Epithelial cell of esophagus (primary cell): ENCODE data around the gene SH2D4B.
A peak's percentile ranks its signal among the peaks of the same experiment; 100 is the strongest.

Experiments
- DNase-seq: peaks from one replicate; pipeline ENCODE4 v3.0.0; 2010; ENCODE audit warnings: low read depth
- H3K4me3 ChIP-seq: 2 replicates; pipeline ENCODE4 v1.5.1; 2011; ENCODE audit warnings: mild to moderate bottlenecking, low read length, control low read depth
- TF ChIP-seq, protein P1 (sequence below): IDR thresholded peaks from 2 replicates; pipeline ENCODE4 v1.5.1; 2011; ENCODE audit warnings: low read depth, mild to moderate bottlenecking, low read length, control low read depth, inconsistent platforms; ENCODE audit not compliant: insufficient read depth; ENCODE audit errors: missing control alignments

Gene SH2D4B

DNA sequence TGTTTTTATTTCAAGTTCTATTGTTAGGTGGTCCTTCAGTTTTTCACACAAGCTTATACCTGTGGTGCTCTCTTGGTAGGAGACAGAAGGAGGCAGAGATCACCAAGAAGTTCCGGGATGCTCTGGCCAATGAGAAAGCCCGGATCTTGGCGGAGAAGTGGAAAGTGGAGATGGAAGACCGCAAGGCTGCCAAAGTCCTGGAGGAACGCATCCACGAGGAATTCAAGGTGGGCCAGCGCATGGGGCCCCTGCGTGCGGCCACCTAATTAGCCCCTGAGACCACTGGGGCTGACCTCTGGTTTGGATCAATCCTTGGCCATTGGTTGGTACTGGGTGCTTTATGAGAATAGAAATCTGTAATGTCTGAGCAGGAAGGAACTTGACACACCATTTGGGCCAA is 33.6 kb downstream of the SH2D4B start:
- TF ChIP-seq, protein P1, sequence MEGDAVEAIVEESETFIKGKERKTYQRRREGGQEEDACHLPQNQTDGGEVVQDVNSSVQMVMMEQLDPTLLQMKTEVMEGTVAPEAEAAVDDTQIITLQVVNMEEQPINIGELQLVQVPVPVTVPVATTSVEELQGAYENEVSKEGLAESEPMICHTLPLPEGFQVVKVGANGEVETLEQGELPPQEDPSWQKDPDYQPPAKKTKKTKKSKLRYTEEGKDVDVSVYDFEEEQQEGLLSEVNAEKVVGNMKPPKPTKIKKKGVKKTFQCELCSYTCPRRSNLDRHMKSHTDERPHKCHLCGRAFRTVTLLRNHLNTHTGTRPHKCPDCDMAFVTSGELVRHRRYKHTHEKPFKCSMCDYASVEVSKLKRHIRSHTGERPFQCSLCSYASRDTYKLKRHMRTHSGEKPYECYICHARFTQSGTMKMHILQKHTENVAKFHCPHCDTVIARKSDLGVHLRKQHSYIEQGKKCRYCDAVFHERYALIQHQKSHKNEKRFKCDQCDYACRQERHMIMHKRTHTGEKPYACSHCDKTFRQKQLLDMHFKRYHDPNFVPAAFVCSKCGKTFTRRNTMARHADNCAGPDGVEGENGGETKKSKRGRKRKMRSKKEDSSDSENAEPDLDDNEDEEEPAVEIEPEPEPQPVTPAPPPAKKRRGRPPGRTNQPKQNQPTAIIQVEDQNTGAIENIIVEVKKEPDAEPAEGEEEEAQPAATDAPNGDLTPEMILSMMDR, result no peak
- H3K4me3 ChIP-seq, result no peak overlapping the region
- no peak for DNase-seq

DNA sequence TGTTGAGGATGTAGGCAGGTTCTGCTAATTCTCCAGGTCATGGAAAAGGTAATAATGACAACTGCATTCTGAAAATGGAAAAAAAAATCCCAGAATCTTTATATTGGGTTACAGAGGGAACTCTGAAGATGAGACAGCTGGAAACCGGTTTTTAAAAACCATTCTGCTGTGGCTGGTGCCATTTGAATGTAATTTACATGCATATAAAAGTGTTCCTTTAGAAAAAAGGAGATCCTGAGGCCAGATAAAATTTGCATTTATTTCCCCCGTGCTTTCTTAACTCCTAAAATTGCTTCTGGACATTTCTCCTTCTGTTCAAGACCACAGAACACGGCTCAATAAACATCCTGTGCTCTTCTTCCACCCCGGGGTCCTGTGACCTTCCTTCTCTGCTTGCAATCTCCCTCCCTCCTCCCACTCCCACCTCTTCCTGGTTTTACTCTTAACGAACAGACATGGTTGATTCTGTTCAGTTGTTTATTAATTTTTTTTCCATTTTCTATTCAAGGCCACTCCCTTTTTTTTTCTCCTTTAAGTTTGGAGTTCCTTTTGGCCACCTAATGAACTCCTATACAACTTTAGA is 41.6 kb downstream of the SH2D4B start:
- TF ChIP-seq, protein P1, result no peak
- no peak for DNase-seq
- no peak overlapping the region for H3K4me3 ChIP-seq

DNA sequence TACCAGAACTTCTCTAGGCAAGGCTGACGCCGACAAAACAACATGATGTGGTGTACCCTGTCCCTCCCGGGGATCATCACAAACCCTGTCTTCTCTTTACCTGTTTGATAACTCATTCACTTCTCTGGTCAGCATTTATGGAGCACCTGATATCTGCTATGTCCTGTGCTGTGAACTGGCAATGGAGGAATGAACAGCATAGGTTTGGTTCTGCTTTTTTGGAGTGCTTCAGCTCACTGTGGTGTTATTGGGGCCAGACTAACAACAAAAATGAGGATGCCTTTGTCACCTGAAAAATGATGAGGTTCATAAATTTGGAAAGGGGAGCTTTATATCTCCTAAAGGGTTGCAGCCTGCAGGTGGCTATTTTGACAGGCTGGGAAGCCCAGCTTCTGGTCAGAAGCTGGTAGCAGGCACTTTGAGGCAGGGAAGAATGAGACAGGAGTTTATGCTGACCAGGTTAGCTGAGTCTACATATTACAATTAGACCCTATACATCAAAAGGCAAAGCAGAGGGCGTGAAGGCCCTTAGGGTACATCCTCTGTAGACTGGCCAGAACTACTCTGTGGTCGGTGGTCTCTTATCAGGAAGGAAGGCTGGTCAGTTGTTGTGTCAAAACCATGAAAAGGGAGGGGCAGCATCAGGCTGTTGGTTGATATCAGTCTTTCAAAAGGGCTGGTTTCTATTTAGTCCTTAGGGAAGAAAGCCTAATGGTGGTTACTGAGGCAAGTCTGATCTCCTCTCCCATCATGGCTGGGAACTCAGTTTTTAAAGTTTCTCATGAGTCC is 42.3 kb downstream of the SH2D4B start:
- TF ChIP-seq, protein P1, result no peak
- H3K4me3 ChIP-seq, result no peak overlapping the region
- DNase-seq, result no peak

DNA sequence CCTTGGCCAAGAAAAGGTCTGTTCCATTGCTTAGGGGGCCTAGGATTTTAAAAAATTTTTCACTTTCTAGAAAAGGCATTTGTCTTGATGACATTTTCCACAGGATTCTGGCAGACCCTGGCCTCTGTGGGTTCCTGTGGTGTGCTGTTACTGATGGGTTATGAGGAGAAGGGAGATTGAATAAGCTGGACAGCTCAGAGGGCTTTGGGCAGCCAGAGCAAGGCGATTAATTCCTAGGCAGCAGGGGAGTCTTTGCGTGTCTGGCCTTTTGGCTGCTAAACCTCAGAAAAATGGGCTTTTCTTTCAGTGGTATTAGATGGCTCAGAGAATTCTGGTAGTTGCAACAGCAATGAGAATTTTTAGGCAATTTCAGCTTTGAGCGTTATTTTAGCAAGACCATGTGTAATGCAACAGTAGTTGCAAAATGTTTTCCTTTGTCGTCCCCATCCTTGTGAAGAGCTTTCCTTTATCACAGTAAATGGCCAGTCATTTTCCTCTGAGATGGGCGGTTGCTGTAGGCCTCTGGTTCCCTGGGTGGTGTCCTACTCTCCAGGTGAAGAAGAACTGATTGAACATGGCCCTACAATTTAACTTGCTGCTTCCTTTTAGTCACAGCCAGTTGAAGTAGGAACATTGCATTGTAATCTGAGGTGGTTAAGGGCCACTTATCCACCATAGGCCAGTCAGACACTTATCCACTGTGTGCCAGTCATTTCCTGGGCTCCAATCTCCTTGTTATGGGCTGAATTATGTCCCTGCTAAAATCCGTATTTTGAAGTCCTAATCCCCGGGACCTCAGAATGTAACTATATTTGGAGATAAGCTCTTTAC is 43.2 kb downstream of the SH2D4B start:
- DNase-seq, result no peak
- H3K4me3 ChIP-seq, result no peak overlapping the region
- TF ChIP-seq, protein P1, result no peak

DNA sequence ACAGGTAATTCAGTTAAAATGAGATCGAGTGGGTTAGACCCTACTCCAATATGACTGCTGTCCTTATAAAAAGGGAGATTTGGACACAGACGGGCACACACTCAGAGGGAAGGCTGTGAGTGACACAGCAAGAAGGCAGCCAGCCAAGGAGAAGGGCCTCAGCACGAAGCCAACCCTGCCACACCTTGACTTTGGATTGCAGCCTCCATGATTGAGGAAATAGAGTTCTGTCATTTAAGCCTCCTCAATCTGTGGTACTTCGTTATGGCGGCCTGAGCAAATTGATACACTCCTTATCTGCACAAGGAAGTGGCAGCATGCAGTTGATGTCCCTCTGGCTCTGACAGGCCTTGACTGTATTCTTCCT is 43.8 kb downstream of the SH2D4B start:
- TF ChIP-seq, protein P1, result no peak
- peak; percentile 14 for DNase-seq
- H3K4me3 ChIP-seq, result no peak overlapping the region

DNA sequence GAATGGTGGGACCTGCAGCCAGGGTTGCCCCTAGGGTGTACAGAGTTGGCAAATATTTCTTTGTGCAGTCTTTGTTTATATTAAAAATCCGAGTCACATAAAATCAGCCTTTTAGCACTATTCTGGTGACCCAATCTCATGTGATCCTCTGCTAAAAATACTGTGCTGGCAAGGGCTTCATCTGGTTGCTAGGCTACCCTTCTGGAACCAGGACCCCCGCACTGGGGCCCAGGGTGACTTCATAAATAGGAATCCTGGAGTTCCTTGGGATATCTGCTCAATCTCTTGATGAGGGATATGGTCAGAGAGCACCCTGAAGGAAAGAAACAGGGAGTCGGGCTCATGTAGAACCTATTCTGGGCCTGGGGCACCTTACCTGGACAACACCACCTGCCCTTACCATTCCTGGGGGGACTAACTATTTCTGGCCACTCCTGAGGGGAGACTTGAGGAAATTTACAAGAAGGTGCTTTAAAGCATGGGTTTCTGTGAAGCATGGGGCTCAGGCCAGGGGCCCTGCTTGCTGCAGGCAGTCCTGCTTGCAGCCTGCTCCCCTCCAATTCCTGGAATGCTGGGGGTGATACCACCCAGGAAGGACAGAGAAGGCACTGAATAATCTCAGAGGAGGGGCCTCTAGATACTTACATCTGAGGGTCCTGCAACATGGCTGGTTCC is 44.7 kb downstream of the SH2D4B start:
- no peak overlapping the region for H3K4me3 ChIP-seq
- TF ChIP-seq, protein P1, result no peak
- no peak for DNase-seq
